Raji (cell line): ENCODE data around the gene IL12RB1.

Source experiments
- POLR2A ChIP-seq: IDR thresholded peaks from 2 replicates; pipeline ENCODE4 v1.6.1; 2011; ENCODE audit warnings: low read depth, low read length, control low read depth; ENCODE audit not compliant: insufficient read depth

The IL12RB1 gene

GRCh38 chr19:18073197-18073596 is 13.5 kb downstream of the IL12RB1 start:
- no peak for TF ChIP-seq POLR2A

- no peak for TF ChIP-seq POLR2A
Observed at GRCh38 chr19:18072335-18072734, 14.4 kb downstream of the IL12RB1 start.

GRCh38 chr19:18070181-18070580 is 16.6 kb downstream of the IL12RB1 start:
- TF ChIP-seq POLR2A = no peak

- no peak for TF ChIP-seq POLR2A
Observed at GRCh38 chr19:18069383-18069782, 17.4 kb downstream of the IL12RB1 start.

GRCh38 chr19:18068395-18068794 is 18.3 kb downstream of the IL12RB1 start:
- no peak for TF ChIP-seq POLR2A

- TF ChIP-seq POLR2A = no peak
Observed at GRCh38 chr19:18065173-18065495, 21.6 kb downstream of the IL12RB1 start.

- TF ChIP-seq POLR2A = no peak
Observed at GRCh38 chr19:18063463-18063862, 23.3 kb downstream of the IL12RB1 start.

GRCh38 chr19:18062028-18062427 is 24.7 kb downstream of the IL12RB1 start:
- TF ChIP-seq POLR2A = no peak

GRCh38 chr19:18060472-18060871 is 26.3 kb downstream of the IL12RB1 start:
- TF ChIP-seq POLR2A = no peak

GRCh38 chr19:18059902-18060301 is 26.8 kb downstream of the IL12RB1 start:
- no peak for TF ChIP-seq POLR2A

GRCh38 chr19:18059297-18059696 is 27.4 kb downstream of the IL12RB1 start:
- no peak for TF ChIP-seq POLR2A

- no peak for TF ChIP-seq POLR2A
Observed at GRCh38 chr19:18058208-18059009, 28.3 kb downstream of the IL12RB1 start.

- TF ChIP-seq POLR2A = no peak
Observed at GRCh38 chr19:18057557-18057956, 29.2 kb downstream of the IL12RB1 start.

- TF ChIP-seq POLR2A = no peak
Observed at GRCh38 chr19:18055967-18056366, 30.8 kb downstream of the IL12RB1 start.

- TF ChIP-seq POLR2A = no peak
Observed at GRCh38 chr19:18053576-18054219, 33.0 kb downstream of the IL12RB1 start.

- TF ChIP-seq POLR2A = no peak
Observed at GRCh38 chr19:18051887-18052286, 34.8 kb downstream of the IL12RB1 start.

GRCh38 chr19:18049385-18049784 is 37.3 kb downstream of the IL12RB1 start:
- no peak for TF ChIP-seq POLR2A
